ENCODE data around the gene RAB11B. TPM values are rescaled to one million over a fixed set of nuclear protein-coding genes. Genes with fewer than 3 reads are reported as not detected.

The RAB11B gene
- total and polyA plus RNA-seq, 4 donors = 68.6 to 119 (median 117) TPM

GRCh38 chr19:8396185-8396562 lies 6.0 kb downstream of the RAB11B start:
- ATAC-seq (ENCODE audit: low FRiP score) (no peak), DNase-seq (no peak)
- 86 to 88% methylated on average over 7 of the region's 7 CpGs for WGBS, 2 donors
- Histone ChIP-seq H3K4me3 (ENCODE audit: low read length in 2 of 2) (no peak overlapping the region), H3K27ac (ENCODE audit: low read depth in 1 of 2, low read length in 2 of 2) (no peak overlapping the region), H3K27me3 (ENCODE audit: control insufficient read depth in 1 of 2, insufficient read depth in 2 of 2, low read length in 1 of 2) (no peaks in the 10 kb centered on the region), H3K36me3 (ENCODE audit: control insufficient read depth in 1 of 2, insufficient read depth in 2 of 2, low read length in 1 of 2) (no peaks in the 10 kb centered on the region), H3K4me1 (ENCODE audit: control insufficient read depth in 1 of 2, insufficient read depth in 2 of 2, low read length in 2 of 2) (no peaks in the 10 kb centered on the region), H3K9me3 (ENCODE audit: control insufficient read depth, low read length) (no peaks in the 10 kb centered on the region)
- intact Hi-C loops (cut with DNase I) = loop anchor here in 1 of 2 donors (2.0 kb wide), 1 partner anchor 41 kb away; no protein-coding TSS in a partner anchor

GRCh38 chr19:8396563-8397203 lies 6.5 kb downstream of the RAB11B start:
- no peaks in the 10 kb centered on the region for H3K4me1 ChIP-seq (ENCODE audit: control insufficient read depth in 1 of 2, insufficient read depth in 2 of 2, low read length in 2 of 2)
- DNase-seq (peak; percentile 76 to 92), ATAC-seq (ENCODE audit: low FRiP score) (no peak)
- H3K27ac ChIP-seq (ENCODE audit: low read depth in 1 of 2, low read length in 2 of 2) = no peak overlapping the region
- 43 to 45% methylated on average over 20 to 22 of the region's 22 CpGs for WGBS, 2 donors
- H3K36me3 ChIP-seq (ENCODE audit: control insufficient read depth in 1 of 2, insufficient read depth in 2 of 2, low read length in 1 of 2) = no peaks in the 10 kb centered on the region
- H3K4me3 ChIP-seq (ENCODE audit: low read length in 2 of 2) = no peak overlapping the region
- H3K9me3 ChIP-seq (ENCODE audit: control insufficient read depth, low read length) = no peaks in the 10 kb centered on the region
- intact Hi-C loops (cut with DNase I) = loop anchor here in 1 of 2 donors (2.0 kb wide), 1 partner anchor 42 kb away; no protein-coding TSS in a partner anchor
- no peaks in the 10 kb centered on the region for H3K27me3 ChIP-seq (ENCODE audit: control insufficient read depth in 1 of 2, insufficient read depth in 2 of 2, low read length in 1 of 2)

DNA sequence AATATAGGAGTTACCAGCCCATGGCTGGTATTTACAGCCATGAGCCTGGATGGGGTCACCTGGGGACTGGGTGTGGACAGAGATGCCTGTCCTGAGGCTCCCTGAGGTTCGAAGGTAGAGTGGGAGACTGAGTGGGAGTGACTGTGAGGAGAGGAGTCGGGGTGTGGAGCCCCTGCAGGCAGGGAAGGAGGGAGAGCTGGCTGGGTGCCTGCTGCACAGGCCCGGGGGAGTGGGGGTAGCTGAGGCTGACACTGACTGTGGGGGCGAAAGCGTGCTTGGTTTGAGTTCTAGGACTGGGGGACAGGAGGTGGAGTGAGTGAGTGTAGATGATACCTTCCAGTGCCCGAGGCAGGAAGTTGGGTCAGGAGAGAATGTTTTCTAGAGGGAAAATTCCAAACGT lies 7.1 kb downstream of the RAB11B start:
- H3K27ac ChIP-seq (ENCODE audit: low read depth in 1 of 2, low read length in 2 of 2) = no peak overlapping the region
- no peaks in the 10 kb centered on the region for H3K27me3 ChIP-seq (ENCODE audit: control insufficient read depth in 1 of 2, insufficient read depth in 2 of 2, low read length in 1 of 2)
- 37 to 42% methylated on average over 7 of the region's 7 CpGs for WGBS, 2 donors
- no peaks in the 10 kb centered on the region for H3K4me1 ChIP-seq (ENCODE audit: control insufficient read depth in 1 of 2, insufficient read depth in 2 of 2, low read length in 2 of 2)
- no peaks in the 10 kb centered on the region for H3K9me3 ChIP-seq (ENCODE audit: control insufficient read depth, low read length)
- ATAC-seq (ENCODE audit: low FRiP score) (no peak), DNase-seq (no peak)
- intact Hi-C loops (cut with DNase I) = loop anchor here in 1 of 2 donors (2.0 kb wide), 1 partner anchor 42 kb away; no protein-coding TSS in a partner anchor
- H3K36me3 ChIP-seq (ENCODE audit: control insufficient read depth in 1 of 2, insufficient read depth in 2 of 2, low read length in 1 of 2) = peaks cover 0 to 4% of the 10 kb centered on the region in 2 donors
- no peak overlapping the region for H3K4me3 ChIP-seq (ENCODE audit: low read length in 2 of 2)

DNA sequence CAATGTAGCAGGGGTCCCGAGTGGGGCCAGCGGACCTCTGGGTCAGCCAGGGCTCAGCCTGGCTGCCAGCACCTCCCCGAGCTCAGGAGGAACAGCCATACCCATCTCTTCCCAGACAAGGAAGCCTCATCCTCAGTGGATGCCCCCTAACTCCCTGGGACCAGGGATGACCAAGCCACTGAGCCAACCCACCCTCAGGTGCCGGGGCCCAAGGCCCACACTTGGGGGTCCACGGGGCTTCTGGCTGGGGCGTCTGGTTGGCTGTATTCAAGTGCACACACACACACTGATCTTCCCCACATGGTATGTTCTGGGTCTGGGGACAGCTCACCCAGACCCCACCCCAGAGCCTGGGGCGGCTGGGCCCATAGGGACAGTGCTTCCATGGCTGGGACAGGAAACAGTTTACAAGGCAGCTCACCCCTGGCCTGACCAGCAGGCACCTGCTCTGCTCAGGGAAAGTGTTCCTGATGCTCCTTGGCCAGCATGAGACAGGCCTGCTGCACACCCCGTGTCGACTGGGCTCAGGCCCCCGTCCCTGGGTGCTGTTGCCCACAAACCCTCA lies 7.7 kb downstream of the RAB11B start:
- intact Hi-C loops (cut with DNase I) = loop anchor here in 1 of 2 donors (2.0 kb wide), 1 partner anchor 43 kb away; no protein-coding TSS in a partner anchor
- no peak for DNase-seq
- Histone ChIP-seq H3K4me1 (ENCODE audit: control insufficient read depth in 1 of 2, insufficient read depth in 2 of 2, low read length in 2 of 2) (no peaks in the 10 kb centered on the region), H3K4me3 (ENCODE audit: low read length in 2 of 2) (no peak overlapping the region), H3K27ac (ENCODE audit: low read depth in 1 of 2, low read length in 2 of 2) (no peak overlapping the region), H3K9me3 (ENCODE audit: control insufficient read depth, low read length) (no peaks in the 10 kb centered on the region), H3K27me3 (ENCODE audit: control insufficient read depth in 1 of 2, insufficient read depth in 2 of 2, low read length in 1 of 2) (no peaks in the 10 kb centered on the region), H3K36me3 (ENCODE audit: control insufficient read depth in 1 of 2, insufficient read depth in 2 of 2, low read length in 1 of 2) (peaks cover 0 to 4% of the 10 kb centered on the region in 2 donors)
- no peak for ATAC-seq (ENCODE audit: low FRiP score)
- 77 to 82% methylated on average over 10 of the region's 10 CpGs for WGBS, 2 donors

- peaks cover 0 to 6% of the 10 kb centered on the region in 2 donors for H3K36me3 ChIP-seq (ENCODE audit: control insufficient read depth in 1 of 2, insufficient read depth in 2 of 2, low read length in 1 of 2)
- no peak for DNase-seq
- H3K4me3 ChIP-seq (ENCODE audit: low read length in 2 of 2) = no peak overlapping the region
- no peak overlapping the region for H3K27ac ChIP-seq (ENCODE audit: low read depth in 1 of 2, low read length in 2 of 2)
- no peaks in the 10 kb centered on the region for H3K4me1 ChIP-seq (ENCODE audit: control insufficient read depth in 1 of 2, insufficient read depth in 2 of 2, low read length in 2 of 2)
- H3K9me3 ChIP-seq (ENCODE audit: control insufficient read depth, low read length) = no peaks in the 10 kb centered on the region
- 46 to 49% methylated on average over 9 of the region's 9 CpGs for WGBS, 2 donors
- no peak for ATAC-seq (ENCODE audit: low FRiP score)
- no peaks in the 10 kb centered on the region for H3K27me3 ChIP-seq (ENCODE audit: control insufficient read depth in 1 of 2, insufficient read depth in 2 of 2, low read length in 1 of 2)
- intact Hi-C loops (cut with DNase I) = no loop called here
Measured at GRCh38 chr19:8398311-8398771, 8.2 kb downstream of the RAB11B start.

DNA sequence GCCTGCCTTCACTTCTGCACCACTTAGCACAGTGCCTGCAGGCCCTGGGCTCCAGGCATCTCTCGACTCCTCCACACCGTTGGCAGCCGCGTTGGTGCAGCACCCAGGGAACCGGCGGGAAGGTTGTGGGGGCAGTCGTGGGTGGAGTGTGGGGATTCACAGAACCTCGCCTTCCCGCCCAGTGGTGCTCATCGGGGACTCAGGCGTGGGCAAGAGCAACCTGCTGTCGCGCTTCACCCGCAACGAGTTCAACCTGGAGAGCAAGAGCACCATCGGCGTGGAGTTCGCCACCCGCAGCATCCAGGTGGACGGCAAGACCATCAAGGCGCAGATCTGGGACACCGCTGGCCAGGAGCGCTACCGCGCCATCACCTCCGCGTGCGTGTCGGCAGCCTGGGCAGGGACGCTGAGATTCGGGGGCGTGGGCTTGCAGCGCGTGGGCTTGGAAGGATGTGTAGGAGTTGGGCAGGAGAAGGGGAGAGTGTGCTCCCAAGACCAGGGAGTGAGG lies 9.6 kb downstream of the RAB11B start:
- H3K9me3 ChIP-seq (ENCODE audit: control insufficient read depth, low read length) = no peaks in the 10 kb centered on the region
- DNase-seq (no peak), ATAC-seq (ENCODE audit: low FRiP score) (no peak)
- intact Hi-C loops (cut with DNase I) = loop anchor here in 1 of 2 donors (10.0 kb wide), 1 partner anchor 135 kb away; no protein-coding TSS in a partner anchor
- no peaks in the 10 kb centered on the region for H3K27me3 ChIP-seq (ENCODE audit: control insufficient read depth in 1 of 2, insufficient read depth in 2 of 2, low read length in 1 of 2)
- WGBS, 2 donors = 92 to 93% methylated on average over 34 of the region's 34 CpGs
- H3K4me3 ChIP-seq (ENCODE audit: low read length in 2 of 2) = no peak overlapping the region
- H3K27ac ChIP-seq (ENCODE audit: low read depth in 1 of 2, low read length in 2 of 2) = no peak overlapping the region
- H3K36me3 ChIP-seq (ENCODE audit: control insufficient read depth in 1 of 2, insufficient read depth in 2 of 2, low read length in 1 of 2) = peaks cover 0 to 9% of the 10 kb centered on the region in 2 donors
- no peaks in the 10 kb centered on the region for H3K4me1 ChIP-seq (ENCODE audit: control insufficient read depth in 1 of 2, insufficient read depth in 2 of 2, low read length in 2 of 2)

DNA sequence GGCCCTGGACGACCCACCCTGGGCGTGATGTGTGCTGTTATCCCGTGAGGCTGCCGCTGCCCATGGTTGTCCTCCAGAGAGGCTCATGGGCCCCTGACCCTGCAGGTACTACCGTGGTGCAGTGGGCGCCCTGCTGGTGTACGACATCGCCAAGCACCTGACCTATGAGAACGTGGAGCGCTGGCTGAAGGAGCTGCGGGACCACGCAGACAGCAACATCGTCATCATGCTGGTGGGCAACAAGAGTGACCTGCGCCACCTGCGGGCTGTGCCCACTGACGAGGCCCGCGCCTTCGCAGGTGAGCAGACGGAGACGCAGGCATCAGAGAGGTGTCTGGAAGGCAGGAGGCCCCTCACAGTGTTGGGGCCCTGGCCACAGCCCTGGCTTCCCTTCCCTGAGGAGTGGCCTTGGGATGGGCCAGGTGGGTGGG lies 11.8 kb downstream of the RAB11B start:
- Histone ChIP-seq H3K36me3 (ENCODE audit: control insufficient read depth in 1 of 2, insufficient read depth in 2 of 2, low read length in 1 of 2) (peaks cover 0 to 11% of the 10 kb centered on the region in 2 donors), H3K4me1 (ENCODE audit: control insufficient read depth in 1 of 2, insufficient read depth in 2 of 2, low read length in 2 of 2) (no peaks in the 10 kb centered on the region), H3K9me3 (ENCODE audit: control insufficient read depth, low read length) (no peaks in the 10 kb centered on the region), H3K27me3 (ENCODE audit: control insufficient read depth in 1 of 2, insufficient read depth in 2 of 2, low read length in 1 of 2) (no peaks in the 10 kb centered on the region), H3K27ac (ENCODE audit: low read depth in 1 of 2, low read length in 2 of 2) (no peak overlapping the region), H3K4me3 (ENCODE audit: low read length in 2 of 2) (no peak overlapping the region)
- ATAC-seq (ENCODE audit: low FRiP score) (no peak), DNase-seq (no peak)
- 94 to 95% methylated on average over 21 of the region's 21 CpGs for WGBS, 2 donors
- intact Hi-C loops (cut with DNase I) = loop anchor here in 1 of 2 donors (10.0 kb wide), 1 partner anchor 137 kb away; no protein-coding TSS in a partner anchor

DNA sequence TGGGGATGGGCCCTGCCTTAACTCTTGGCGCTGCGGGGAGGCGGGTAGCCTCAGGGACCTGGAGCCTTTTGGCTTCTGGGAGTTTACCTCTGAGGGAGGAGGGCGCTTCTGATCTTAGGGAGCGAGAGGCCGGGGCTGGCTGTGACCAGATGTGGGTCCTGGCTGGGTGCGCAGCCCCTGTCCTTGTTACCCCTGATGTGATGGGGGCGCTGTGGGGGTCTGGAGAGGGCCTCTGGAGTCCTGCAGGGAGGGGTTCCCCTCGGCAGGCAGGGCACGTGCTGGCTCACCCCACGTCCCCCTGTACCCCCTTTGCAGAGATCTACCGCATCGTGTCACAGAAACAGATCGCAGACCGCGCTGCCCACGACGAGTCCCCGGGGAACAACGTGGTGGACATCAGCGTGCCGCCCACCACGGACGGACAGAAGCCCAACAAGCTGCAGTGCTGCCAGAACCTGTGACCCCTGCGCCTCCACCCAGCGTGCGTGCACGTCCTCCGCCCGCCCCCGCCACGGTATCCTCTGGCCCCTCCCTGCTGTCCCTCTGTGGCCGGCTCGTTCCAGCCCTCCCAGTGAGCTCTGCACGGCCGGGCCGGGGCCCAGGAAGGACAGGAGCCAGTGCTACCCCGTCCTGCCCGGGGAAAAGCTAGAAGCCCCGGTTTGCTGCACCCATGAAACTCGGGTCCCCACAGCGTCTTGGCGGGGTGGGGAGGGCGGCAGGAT lies 13.1 kb downstream of the RAB11B start:
- intact Hi-C loops (cut with DNase I) = loop anchor here in 1 of 2 donors (10.0 kb wide), 1 partner anchor 138 kb away; no protein-coding TSS in a partner anchor
- no peaks in the 10 kb centered on the region for H3K4me1 ChIP-seq (ENCODE audit: control insufficient read depth in 1 of 2, insufficient read depth in 2 of 2, low read length in 2 of 2)
- H3K27ac ChIP-seq (ENCODE audit: low read depth in 1 of 2, low read length in 2 of 2) = no peak overlapping the region
- H3K4me3 ChIP-seq (ENCODE audit: low read length in 2 of 2) = no peak overlapping the region
- ATAC-seq (ENCODE audit: low FRiP score) = peak; percentile 24
- H3K36me3 ChIP-seq (ENCODE audit: control insufficient read depth in 1 of 2, insufficient read depth in 2 of 2, low read length in 1 of 2) = peaks cover 0 to 11% of the 10 kb centered on the region in 2 donors
- H3K27me3 ChIP-seq (ENCODE audit: control insufficient read depth in 1 of 2, insufficient read depth in 2 of 2, low read length in 1 of 2) = no peaks in the 10 kb centered on the region
- whole genome bisulfite sequencing, 2 donors = 88 to 92% methylated on average over 44 of the region's 44 CpGs
- DNase-seq = no peak
- H3K9me3 ChIP-seq (ENCODE audit: control insufficient read depth, low read length) = no peaks in the 10 kb centered on the region
